Fibroblast of the aortic adventitia (primary cell): ENCODE data around the gene SCNN1A. TPM values are rescaled to one million over a fixed set of nuclear protein-coding genes. Genes with fewer than 3 reads are reported as not detected.

Source experiments
- DNase-seq: peaks from one replicate; pipeline ENCODE4 v3.0.0-alpha.2; 2010; ENCODE audit warnings: low read depth
- H3K4me3 ChIP-seq: 2 replicates; pipeline ENCODE4 v1.5.1; 2011; ENCODE audit warnings: low read depth, mild to moderate bottlenecking, control low read depth, low read length, moderate library complexity
- total RNA-seq: library from RNA; depleted of rRNA; stranded (reverse); fragments of >200 nt; gene quantifications from 2 replicates; pipeline ENCODE4 v1.2.3, GENCODE V29; 2012; ENCODE audit warnings: low replicate concordance
- TF ChIP-seq, protein P1 (sequence below): IDR thresholded peaks from 2 replicates; pipeline ENCODE4 v1.5.1; 2011; ENCODE audit warnings: mild to moderate bottlenecking, low read length, control low read depth, inconsistent platforms; ENCODE audit not compliant: insufficient read depth

SCNN1A gene
- total RNA-seq, 1 donor, result under 0.01 TPM

DNA sequence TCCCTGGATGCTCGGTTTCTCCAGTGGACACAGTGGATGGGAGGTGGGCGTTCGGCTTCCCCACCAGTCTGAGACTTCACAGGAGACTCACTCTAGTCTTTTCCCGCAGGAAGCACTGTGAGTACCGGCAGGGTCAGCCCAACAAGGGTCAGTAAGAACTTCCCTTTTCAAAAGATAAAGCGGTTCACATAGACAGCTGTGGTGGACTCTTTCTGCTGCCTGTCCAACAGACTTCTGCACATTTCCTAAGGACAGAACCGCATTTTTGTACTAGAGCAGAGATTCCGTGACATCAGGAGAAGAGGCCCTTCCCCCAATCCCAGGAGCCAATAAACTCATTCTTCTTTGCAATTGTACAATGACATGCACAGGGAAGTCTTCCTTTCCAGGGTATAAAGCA is 19.0 kb upstream of the SCNN1A start:
- TF ChIP-seq, protein P1, sequence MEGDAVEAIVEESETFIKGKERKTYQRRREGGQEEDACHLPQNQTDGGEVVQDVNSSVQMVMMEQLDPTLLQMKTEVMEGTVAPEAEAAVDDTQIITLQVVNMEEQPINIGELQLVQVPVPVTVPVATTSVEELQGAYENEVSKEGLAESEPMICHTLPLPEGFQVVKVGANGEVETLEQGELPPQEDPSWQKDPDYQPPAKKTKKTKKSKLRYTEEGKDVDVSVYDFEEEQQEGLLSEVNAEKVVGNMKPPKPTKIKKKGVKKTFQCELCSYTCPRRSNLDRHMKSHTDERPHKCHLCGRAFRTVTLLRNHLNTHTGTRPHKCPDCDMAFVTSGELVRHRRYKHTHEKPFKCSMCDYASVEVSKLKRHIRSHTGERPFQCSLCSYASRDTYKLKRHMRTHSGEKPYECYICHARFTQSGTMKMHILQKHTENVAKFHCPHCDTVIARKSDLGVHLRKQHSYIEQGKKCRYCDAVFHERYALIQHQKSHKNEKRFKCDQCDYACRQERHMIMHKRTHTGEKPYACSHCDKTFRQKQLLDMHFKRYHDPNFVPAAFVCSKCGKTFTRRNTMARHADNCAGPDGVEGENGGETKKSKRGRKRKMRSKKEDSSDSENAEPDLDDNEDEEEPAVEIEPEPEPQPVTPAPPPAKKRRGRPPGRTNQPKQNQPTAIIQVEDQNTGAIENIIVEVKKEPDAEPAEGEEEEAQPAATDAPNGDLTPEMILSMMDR, result no peak
- DNase-seq, result no peak
- H3K4me3 ChIP-seq, result no peak overlapping the region

DNA sequence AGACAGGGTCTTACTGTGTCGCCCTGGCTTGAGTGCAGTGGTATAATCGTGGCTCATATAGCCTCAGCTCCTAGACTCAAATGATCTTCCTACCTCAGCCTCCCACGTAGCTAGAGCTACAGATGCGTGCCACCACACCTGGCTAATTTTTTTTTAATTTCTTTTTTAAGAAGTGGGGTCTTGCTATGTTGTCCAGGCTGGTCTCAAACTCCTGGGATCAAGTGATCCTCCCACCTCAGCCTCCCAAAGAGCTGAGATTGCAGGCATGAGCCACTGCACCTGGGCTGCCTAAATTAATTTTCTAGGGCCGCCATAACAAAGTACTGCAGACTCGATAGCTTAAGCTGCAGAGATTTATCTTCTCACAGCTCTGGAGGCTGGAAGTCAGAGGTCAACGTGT is 17.7 kb upstream of the SCNN1A start:
- no peak overlapping the region for H3K4me3 ChIP-seq
- TF ChIP-seq, protein P1, result no peak
- DNase-seq, result no peak

DNA sequence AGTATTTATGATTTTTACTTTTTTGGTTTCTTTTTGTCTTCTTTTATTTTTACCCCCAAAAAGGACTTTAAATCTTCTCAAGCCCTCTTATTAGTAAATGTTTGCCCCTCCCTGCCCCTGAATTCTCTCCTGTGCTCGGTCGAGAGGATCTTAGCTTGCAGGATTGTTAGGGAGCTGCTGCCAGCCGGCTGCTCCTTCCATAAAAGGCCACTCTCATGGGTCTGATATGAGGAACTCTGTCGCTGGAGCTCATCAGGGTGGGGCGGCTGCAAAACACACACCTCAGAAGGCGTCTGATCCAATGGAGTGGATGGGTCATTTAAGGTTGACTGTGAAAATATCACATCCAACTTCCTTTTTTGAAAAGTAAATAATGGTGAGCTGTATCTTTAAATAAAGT is 17.1 kb upstream of the SCNN1A start:
- no peak overlapping the region for H3K4me3 ChIP-seq
- TF ChIP-seq, protein P1, result no peak
- no peak for DNase-seq

DNA sequence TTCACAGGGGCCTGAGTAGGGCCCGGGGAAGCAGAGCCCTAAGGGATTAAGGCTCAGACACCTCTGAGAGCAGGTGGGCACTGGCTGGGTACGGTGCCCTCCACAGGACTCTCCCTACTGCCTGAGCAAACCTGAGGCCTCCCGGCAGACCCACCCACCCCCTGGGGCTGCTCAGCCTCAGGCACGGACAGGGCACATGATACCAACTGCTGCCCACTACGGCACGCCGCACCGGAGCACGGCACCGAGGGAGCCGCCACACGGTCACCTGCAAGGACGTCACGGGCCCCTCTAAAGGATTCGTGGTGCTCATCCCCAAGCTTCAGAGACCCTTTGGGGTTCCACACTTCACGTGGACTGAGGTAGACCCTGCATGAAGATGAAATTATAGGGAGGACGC is 15.7 kb upstream of the SCNN1A start:
- H3K4me3 ChIP-seq, result no peak overlapping the region
- TF ChIP-seq, protein P1, result no peak
- DNase-seq, result no peak

DNA sequence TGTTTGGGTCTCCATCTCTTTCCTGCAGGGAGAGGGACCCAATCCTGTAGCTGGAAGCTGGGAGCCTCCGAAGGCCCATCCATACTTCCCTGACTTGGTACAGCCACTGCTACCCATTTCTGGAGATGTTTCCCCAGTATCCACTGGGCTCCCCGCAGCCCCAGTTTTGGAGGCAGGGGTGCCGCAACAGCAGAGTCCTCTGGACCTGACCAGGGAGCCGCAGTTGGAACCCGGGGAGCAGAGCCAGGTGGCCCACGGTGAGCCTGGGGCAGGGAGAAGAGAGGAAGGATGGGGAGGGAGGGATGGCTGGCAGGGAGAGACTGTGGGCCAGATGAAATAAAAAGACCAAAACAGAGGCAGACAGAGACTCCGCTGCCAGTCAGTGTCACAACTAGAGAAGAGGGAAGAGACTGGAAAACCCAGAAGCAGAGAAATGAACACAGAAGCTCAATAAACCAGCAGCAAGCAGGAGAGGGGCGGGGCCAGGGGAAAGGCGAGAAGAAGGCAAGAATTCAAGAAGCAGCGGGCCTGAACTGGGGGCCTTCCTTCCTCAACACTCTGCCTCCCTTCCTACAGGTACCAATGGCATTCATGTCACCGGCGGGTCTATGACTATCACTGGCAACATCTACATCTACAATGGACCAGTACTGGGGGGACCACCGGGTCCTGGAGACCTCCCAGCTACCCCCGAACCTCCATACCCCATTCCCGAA is 14.9 kb upstream of the SCNN1A start:
- no peak for DNase-seq
- H3K4me3 ChIP-seq, result no peak overlapping the region
- TF ChIP-seq, protein P1, result no peak

DNA sequence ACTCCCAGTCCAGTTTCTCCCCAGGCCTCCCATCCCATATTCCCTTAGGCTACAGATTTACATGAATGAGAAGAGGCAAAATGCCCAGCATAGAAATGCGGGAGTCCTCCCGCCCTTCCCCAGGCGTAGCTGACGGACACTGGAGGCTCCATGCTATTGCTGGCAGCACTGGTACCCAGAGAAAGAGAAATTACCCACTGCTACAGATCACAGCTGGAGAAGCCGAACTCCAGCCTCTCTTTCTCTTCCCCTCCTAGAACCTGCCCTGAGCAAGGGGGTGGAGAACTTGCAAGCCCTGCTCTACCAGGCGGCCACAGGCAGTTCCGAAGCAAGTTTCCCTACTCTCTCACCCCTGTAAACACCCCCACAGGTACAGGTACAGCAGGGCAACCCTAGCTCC is 12.2 kb upstream of the SCNN1A start:
- TF ChIP-seq, protein P1, result no peak
- H3K4me3 ChIP-seq, result no peak overlapping the region
- no peak for DNase-seq

DNA sequence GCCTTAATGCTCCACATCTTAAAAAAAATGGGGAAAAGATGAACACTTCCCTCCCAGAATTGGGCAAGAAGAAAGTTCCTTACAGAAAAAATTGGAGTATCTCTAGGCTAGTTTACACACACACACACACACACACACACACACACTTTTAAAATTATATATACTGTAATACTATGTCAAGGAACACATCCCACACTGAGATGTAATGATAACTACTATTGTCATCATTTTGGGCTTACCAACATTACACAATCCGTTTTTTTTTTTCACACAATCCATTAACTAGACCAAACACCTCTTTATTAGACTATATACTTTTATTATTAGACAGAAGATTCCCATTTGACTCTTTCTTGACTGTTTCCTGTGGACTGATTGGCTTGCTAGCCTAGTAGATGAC is 11.1 kb upstream of the SCNN1A start:
- DNase-seq, result no peak
- TF ChIP-seq, protein P1, result no peak
- H3K4me3 ChIP-seq, result no peak overlapping the region
